GM15510 (cell line): ENCODE data around the gene FBN2.

Source experiments
- POLR2A ChIP-seq: IDR thresholded peaks from 3 replicates; pipeline ENCODE4 v1.6.1; 2011; ENCODE audit warnings: borderline replicate concordance; ENCODE audit not compliant: insufficient read length; ENCODE audit errors: extremely low read depth

The FBN2 gene

DNA sequence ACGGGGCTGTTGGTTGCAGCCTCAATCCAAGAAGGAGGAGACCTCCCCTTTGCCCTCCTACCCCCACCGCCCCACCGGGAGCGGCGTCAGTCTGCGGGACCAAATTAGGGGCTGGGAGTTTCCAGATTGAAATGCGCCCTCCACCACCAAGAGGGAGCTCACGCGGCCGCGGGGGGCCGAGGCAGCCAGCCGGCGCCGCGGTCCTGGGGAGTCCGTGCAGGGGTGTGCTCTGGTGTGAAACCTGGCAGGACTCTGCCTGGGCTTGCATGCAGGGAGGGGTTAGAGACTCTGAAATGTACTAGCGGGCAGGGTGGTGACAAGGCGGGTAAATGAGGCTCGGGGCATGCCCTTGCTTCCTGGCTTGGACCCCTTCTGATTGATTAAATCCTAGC lies 989 bp upstream of the FBN2 start:
- no peak for TF ChIP-seq POLR2A

DNA sequence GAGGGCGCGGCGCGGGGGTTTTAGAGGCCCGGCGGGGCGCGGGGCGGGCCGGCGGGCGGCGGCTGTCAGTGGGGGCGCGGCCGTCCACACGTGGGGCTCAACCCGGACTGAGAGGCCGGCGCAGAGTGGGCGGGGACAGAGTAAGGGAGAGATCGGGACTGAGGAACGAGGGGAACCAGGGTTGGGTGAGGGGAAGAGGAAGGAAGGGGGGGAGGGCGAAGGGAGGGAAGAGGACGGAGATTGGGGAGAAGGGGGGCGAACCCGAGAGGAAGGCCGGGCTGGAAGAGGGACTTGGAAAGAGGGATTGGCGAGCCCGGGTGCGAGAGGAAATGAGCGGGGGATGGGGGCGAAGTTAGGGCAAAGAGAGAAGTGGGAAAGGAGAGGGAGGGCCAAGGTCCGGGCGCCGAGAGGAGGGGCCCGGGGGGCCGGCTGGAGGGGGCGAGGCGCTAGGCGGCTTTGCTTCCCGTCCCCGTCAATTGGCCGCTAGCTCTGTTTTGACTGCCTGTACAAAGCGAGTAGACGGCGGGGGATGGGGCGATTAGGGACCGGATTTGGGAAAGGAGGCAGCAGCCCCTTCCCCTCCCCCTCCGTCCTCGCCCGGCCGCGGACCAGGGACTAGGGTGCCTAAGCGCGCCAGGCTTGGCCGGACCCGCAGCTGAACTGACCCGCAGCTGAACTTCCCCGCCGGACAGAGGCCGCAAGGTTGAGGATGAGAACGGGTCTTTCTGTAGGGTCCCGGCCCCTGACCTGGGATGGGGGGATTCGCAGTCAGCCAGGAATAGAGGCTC lies 399 bp upstream of the FBN2 start:
- TF ChIP-seq POLR2A, result no peak

DNA sequence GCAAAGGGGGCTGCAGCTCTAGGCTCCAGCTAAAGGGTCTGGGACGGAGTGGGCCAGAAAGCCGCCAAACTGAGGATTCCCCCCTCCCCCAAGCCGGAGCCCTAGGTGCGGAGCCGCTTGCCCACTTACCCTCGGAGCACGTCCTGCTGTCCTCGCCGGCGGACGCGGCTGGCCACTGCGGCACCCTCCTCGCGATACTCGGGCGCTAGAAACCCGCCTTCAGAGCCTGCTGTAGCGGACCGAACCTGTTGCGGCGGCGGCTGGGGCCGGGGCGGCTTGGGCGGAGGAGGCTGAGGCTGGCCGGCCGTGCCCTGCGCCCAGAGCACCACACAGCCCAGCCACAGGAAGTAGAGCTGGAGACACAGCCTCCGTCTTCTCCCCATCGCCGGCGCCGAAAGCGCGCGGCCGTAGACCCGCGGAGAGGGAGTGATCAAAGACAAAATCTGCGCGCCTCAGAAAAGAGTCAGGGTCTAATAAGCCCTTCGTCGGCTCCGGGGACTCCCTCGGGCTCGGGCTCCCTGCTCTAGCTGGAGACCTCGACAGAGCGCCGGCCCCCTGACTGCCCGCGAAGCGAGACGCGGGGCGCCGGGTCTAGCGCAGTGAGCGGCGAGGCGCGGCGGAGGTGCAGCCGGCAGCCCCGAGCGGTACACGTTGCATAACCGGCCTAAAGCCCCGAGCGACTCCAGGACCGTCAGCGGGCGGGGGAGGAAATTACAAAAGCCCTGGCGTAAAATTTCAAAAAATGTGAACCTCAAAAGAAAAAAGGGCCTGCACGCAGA lies 635 bp downstream of the FBN2 start:
- TF ChIP-seq POLR2A, result no peak

DNA sequence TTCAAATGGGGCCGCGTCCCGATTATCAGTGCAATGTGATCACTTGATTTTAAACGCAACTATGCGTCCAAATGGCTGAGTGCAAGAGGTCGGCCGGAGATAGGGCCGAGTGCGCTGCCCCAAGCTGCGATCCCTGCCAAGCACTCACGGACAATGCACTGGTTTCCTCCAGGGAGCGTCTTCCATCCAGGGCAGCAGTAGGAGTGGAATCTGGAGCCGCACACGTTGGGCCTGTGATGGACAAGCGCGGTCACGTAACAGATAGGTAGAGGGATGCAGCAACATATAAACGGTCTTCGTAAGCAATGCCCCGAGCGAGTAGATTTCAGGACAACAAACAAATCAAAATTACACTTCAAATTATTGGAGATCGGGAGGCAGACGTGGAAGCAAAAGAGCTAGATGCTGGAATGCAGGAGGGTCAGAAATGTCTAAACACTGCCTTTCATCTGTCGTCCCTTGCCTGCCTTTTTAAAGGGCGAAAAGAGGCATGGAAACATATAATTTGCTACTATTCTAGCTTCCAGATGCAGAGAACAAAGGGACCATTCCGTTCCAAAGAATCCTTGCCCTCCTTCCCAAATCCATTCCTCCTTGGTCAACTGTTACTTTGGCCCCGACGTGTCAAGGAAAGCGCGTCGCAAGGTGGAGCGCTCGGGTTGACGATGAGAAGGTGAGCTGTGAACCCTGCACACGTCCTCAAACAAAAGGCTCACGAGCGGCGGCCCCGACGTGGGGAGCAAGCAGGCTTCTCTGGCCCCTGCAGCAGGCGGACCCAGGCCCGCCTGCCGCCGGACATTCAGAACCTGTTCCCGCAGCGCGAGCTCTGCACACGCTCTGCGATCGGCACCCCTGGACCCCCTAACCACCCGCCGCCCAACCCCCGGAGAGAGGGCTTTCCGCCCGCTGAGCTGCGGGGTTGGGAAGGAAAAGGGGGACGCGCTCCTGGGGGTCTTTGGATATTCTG lies 1.5 kb downstream of the FBN2 start:
- no peak for TF ChIP-seq POLR2A

DNA sequence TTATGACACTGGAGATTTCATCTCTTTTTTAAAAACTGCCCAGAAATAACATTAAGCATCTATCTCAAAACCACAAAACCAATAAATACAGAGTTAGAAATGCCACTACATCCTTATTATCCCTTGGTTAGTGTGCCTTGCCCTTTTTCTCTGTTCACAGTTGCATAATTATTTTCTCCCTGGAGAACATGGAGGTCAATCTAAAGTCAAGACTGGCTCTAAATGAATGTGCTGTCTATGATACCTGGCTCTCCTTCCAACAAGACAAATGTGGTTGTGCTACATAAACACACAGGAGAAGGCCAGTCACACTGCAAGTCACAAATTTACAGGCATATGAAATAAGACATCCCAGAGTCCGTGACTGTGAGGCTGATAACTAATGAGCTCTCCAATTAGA lies 2.8 kb downstream of the FBN2 start:
- no peak for TF ChIP-seq POLR2A

DNA sequence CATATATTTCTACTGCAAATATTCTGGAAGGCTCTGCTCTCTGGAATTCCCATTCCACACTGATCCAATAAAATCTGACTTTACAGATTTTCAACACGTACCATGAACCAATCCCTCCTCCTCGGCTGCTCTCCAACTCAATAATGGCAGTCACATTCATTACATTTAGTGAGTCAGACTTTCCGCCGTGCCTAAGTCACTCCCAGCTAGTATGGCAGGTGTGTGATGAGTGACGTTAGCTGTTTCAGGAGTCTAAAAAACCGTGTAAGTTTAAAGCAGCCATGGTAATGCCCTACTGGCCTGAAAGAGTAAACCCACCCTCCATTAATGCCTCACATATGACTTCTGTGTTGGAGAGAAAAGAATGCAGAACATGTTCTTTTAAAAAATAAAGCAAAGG lies 3.3 kb downstream of the FBN2 start:
- no peak for TF ChIP-seq POLR2A

DNA sequence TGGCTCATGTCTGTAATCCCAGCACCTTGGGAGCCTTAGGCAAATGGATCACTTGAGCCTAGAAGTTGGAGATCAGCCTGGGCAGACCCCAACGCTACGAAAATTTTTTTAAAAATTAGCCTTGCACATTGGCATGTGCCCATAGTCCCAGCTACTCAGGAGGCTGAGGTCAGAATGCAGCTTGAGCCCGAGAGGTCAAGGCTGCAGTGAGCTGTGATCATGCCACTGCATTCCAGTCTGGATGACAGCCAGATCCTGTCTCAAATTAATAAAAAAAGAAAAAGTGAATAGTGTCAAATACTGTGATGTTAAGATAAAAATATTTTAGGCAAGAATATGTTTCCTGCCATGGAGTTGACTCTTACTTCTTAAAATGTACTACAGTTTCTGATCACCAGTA lies 5.3 kb downstream of the FBN2 start:
- TF ChIP-seq POLR2A, result no peak

DNA sequence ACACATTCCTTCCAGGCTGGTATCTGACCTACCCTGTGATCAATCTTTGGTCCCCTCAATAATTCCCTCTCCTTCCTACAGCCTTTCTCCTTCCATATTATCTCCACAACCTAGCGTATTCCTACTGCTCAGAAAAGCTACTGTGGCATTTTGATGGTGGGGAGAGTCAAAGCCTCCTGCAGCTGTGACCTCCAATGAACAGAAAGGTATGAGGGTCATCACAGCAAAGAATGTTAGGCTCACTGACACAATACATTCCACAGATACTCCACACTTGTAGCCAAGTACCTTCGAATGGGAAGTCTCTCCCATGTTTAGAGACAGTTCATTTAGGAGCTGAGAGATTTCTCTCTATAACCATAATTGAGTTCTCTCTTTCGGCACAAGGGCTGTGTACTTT lies 5.9 kb downstream of the FBN2 start:
- TF ChIP-seq POLR2A, result no peak

DNA sequence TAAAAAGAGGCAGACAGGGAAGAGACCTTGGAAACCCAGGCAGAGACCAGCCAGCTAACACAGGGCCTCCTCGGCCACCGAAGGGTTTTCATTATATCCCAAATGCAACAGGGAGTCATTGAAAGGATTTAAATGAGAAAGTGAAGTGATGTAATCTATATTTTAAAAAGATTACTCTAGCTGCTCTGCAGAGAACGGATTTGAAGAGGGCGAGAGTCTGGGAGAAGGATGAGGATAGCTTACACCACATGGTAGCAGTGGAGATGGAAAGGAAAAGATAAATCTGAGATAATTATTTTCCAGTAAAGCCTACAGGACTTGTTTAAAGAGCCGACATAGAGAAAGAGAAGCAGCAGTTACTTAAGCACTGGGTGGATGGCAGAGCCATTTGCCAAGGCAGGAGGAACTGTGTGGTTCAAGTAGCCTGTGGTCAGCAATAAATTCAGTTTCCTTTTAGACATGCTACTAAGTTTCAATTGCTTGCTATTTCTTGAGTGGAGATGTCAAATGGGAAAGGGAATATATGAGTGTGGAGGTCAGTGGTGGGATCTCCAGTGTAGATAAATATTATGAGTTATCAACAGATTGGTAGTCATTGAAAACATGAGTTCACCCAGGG lies 9.3 kb downstream of the FBN2 start:
- TF ChIP-seq POLR2A, result no peak

DNA sequence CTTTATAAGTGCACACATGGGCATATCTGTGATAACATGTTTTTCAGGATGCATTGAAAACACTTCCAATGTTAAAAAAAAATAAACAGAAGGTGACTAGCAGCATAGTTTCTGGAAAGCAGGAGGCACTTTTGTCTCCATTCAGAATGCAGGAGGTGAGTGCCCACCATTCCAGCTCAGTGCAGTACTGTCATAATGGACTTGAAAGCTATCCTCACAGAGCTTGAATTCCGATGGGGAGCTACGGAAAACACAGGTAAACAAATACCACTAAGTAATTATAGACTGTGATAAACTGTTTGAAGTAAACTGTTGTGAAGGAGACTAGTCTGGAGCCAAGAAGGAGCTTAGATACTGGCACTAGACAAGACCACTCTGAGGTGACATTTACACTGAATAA lies 9.9 kb downstream of the FBN2 start:
- no peak for TF ChIP-seq POLR2A

DNA sequence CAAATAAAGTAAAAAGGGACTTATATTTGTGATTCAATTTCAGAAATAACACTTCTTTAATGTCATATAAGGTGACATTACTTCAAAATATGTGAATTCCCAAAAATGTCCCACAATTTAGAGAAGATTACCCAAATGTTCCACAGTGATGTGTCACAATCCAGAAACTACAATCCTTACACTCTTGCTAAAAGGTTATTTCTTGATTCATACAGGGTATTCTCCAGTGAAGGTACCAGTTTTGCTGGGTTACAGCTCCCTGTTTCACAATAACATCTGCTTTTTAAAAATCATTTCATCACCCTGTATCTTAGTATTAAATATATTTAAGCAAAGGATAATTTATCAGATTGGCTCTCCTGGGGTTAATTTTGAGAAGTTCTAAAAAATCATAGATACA lies 11.0 kb downstream of the FBN2 start:
- no peak for TF ChIP-seq POLR2A

DNA sequence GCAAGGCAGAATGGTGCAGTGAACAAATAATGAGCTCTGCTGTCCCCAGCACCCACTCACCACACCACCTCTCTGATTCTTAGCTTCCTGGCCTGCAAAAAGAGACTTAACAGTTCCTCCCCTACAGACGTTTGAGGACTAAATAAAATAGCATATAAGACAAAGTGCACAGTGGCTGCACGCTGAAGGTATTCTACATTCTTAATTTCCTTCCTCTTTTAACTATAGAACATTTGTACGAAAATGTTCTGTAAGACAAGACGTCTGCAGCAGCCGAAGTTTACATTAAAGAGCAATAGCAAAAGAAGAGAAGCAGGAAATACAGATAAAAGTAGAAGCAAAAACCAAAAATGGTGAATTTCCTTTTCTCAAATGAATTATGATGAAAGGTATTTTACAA lies 15.7 kb downstream of the FBN2 start:
- no peak for TF ChIP-seq POLR2A

DNA sequence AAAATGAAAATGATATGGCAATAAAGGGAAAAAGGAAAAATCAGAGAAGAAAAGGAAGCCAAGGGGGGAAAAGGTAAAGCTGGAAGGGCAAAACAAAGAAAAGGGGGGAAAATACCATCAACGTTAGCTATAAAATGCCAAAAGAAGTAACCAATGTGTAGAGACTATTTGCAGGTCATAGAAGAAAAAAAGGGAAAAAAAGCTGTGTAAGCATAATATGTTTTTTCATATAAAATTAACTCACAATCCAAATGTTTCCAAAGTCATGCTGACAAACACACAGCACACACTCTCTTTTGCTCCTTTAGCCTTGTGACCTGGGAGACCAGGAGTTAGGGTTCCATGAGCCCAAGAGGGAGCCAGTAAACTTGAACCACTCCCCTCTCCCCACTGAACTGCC lies 18.2 kb downstream of the FBN2 start:
- no peak for TF ChIP-seq POLR2A

DNA sequence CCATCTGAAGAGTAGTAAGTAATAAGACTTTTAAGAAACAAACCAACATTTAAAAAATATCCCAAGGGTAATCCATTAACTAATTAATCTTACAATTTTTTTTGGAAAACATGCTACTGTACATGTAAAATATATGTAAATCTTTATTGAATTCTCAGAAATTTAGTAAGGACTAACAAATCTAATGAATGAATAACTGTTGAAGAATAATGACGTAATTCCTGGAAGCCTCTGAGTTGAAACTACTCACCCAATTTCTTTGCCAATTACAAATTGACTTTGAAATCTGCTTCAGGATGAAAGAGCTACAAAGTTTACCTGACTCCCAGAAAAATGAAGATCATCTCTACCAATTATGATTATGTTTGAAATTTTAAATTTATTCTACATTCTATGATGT lies 21.1 kb downstream of the FBN2 start:
- no peak for TF ChIP-seq POLR2A
